H1 (cell line): ENCODE measurements around the gene ADK. TPM values are rescaled to one million over a fixed set of nuclear protein-coding genes. Genes with fewer than 3 reads are reported as not detected.

Source experiments
- CTCF ChIA-PET: fragments of 300-600 bp; sonication (Branson Sonifier 250); formaldehyde crosslinking; loops from one replicate; lab custom pipeline; 2021; ENCODE audit not compliant: partially characterized antibody; lab: Charles Lee
- POLR2A ChIA-PET: fragments of 300-600 bp; sonication (Branson Sonifier 250); formaldehyde crosslinking; loops from one replicate; lab custom pipeline; 2021; ENCODE audit warnings: inconsistent platforms; ENCODE audit not compliant: partially characterized antibody; lab: Charles Lee
- DNase-seq, 2 experiments: peaks; one replicate each; pipeline versions ENCODE4 v3.0.0 to v3.0.0-alpha.2; 2010 to 2022; ENCODE audit warnings: low spot score in 2 of 2, low read depth in 1 of 2, mixed read lengths in 1 of 2
- FAIRE-seq: peaks from 2 replicates; lab custom pipeline; 2011; peaks lifted over from hg19 to GRCh38; lab: Jason Lieb, UNC
- H2AFZ ChIP-seq: 2 replicates; pipeline ENCODE4 v1.8.1; 2012; ENCODE audit warnings: low read length, inconsistent platforms
- H2AK5ac ChIP-seq: 2 replicates; pipeline ENCODE4 v1.6.1; 2013; ENCODE audit warnings: low read depth, low read length
- H2BK120ac ChIP-seq: replicated peaks from 2 replicates; pipeline ENCODE3; 2013; ENCODE audit warnings: low read depth, low read length, inconsistent platforms
- H2BK12ac ChIP-seq: 2 replicates; pipeline ENCODE4 v1.6.1; 2013; ENCODE audit warnings: low read depth, low read length
- H2BK15ac ChIP-seq: 2 replicates; pipeline ENCODE4 v1.6.1; 2013; ENCODE audit warnings: low read length
- H2BK20ac ChIP-seq: 2 replicates; pipeline ENCODE4 v1.6.1; 2013; ENCODE audit warnings: low read length
- H2BK5ac ChIP-seq: 2 replicates; pipeline ENCODE4 v1.6.1; 2013; ENCODE audit warnings: low read depth, low read length
- H3K14ac ChIP-seq: 2 replicates; pipeline ENCODE4 v1.6.1; 2013; ENCODE audit warnings: inconsistent platforms; ENCODE audit not compliant: insufficient read length
- H3K18ac ChIP-seq: 2 replicates; pipeline ENCODE4 v1.6.1; 2013; ENCODE audit warnings: low read length; ENCODE audit errors: extremely low read depth
- H3K23ac ChIP-seq: 2 replicates; pipeline ENCODE4 v1.6.1; 2013; ENCODE audit warnings: inconsistent platforms; ENCODE audit not compliant: insufficient read length
- H3K23me2 ChIP-seq: 2 replicates; pipeline ENCODE4 v1.6.1; 2013; ENCODE audit warnings: low read depth, low read length
- H3K27ac ChIP-seq: 2 replicates; pipeline ENCODE4 v1.6.1; 2011; ENCODE audit warnings: low read depth, low read length, inconsistent platforms
- H3K27me3 ChIP-seq, 4 experiments: replicated peaks in 1 of 4; 1 replicate in 1 of 4; 2 replicates in 3 of 4; pipeline versions ENCODE4 v1.6.1 to v1.8.1; 2011 to 2013; ENCODE audit warnings: low read length in 3 of 4, mild to moderate bottlenecking in 3 of 4, inconsistent platforms in 2 of 4, mixed read lengths in 2 of 4, moderate library complexity in 1 of 4; ENCODE audit not compliant: control insufficient read depth in 3 of 4, insufficient read depth in 3 of 4; ENCODE audit errors: extremely low read depth in 1 of 4
- H3K36me3 ChIP-seq, 4 experiments: 2 replicates each; pipeline versions ENCODE4 v1.6.1 to v1.8.1; 2011 to 2013; ENCODE audit warnings: mild to moderate bottlenecking in 4 of 4, low read length in 3 of 4, moderate library complexity in 2 of 4, control low read depth in 1 of 4, inconsistent platforms in 1 of 4; ENCODE audit not compliant: insufficient read depth in 4 of 4, control insufficient read depth in 2 of 4
- H3K4ac ChIP-seq: replicated peaks from 2 replicates; pipeline ENCODE3; 2013; ENCODE audit warnings: low read length, low read depth, mixed read lengths, inconsistent platforms; ENCODE audit not compliant: insufficient read length
- H3K4me1 ChIP-seq, 4 experiments: replicated peaks in 1 of 4; 1 replicate in 1 of 4; 2 replicates in 3 of 4; pipeline versions ENCODE4 v1.6.1 to v1.8.1; 2011 to 2013; ENCODE audit warnings: low read length in 3 of 4, inconsistent platforms in 2 of 4, mixed read lengths in 1 of 4; ENCODE audit not compliant: insufficient read depth in 4 of 4, control insufficient read depth in 3 of 4
- H3K4me2 ChIP-seq, 2 experiments: 2 replicates each; pipeline versions ENCODE4 v1.6.1 to v1.8.1; 2011 to 2013; ENCODE audit warnings: low read depth in 2 of 2, low read length in 2 of 2, control low read depth in 1 of 2, inconsistent platforms in 1 of 2, mild to moderate bottlenecking in 1 of 2; ENCODE audit not compliant: insufficient read depth in 1 of 2
- H3K4me3 ChIP-seq, 4 experiments: fragments of 200-600, 300-600 bp in 1 of 4; sonication (generic), shearing (Covaris generic), sonication (Bioruptor Twin) in 1 of 4; 2 replicates each; pipeline versions ENCODE4 v1.5.1 to v1.8.1; 2011 to 2016; ENCODE audit warnings: low read length in 4 of 4, low read depth in 3 of 4, control low read depth in 2 of 4, inconsistent platforms in 2 of 4, mild to moderate bottlenecking in 2 of 4, mixed read lengths in 1 of 4, moderate library complexity in 1 of 4; ENCODE audit not compliant: insufficient read depth in 2 of 4; ENCODE audit errors: extremely low read depth in 1 of 4
- H3K56ac ChIP-seq: replicated peaks from 2 replicates; pipeline ENCODE3; 2013; ENCODE audit warnings: low read depth, mild to moderate bottlenecking, mixed read lengths, low read length, inconsistent platforms; ENCODE audit not compliant: insufficient read length
- H3K79me1 ChIP-seq: 2 replicates; pipeline ENCODE4 v1.6.1; 2013; ENCODE audit warnings: low read depth, low read length, control low read depth
- H3K79me2 ChIP-seq, 2 experiments: 2 replicates each; pipeline versions ENCODE4 v1.6.1 to v1.8.1; 2012 to 2013; ENCODE audit warnings: low read length in 2 of 2, mild to moderate bottlenecking in 2 of 2, inconsistent platforms in 1 of 2; ENCODE audit not compliant: insufficient read depth in 2 of 2, control insufficient read depth in 1 of 2
- H3K9ac ChIP-seq, 4 experiments: replicated peaks in 1 of 4; 1 replicate in 1 of 4; 2 replicates in 3 of 4; pipeline versions ENCODE4 v1.6.1 to v1.8.1; 2011 to 2013; ENCODE audit warnings: low read depth in 3 of 4, low read length in 3 of 4, control low read depth in 2 of 4, mild to moderate bottlenecking in 2 of 4, moderate library complexity in 2 of 4, inconsistent platforms in 1 of 4; ENCODE audit errors: extremely low read depth in 1 of 4
- H3K9me3 ChIP-seq, 2 experiments: 2 replicates each; pipeline versions ENCODE4 v1.6.1 to v1.8.1; 2012 to 2013; ENCODE audit warnings: mild to moderate bottlenecking in 2 of 2, moderate library complexity in 2 of 2, control low read depth in 1 of 2, inconsistent platforms in 1 of 2, low read depth in 1 of 2, low read length in 1 of 2, mixed read lengths in 1 of 2; ENCODE audit not compliant: insufficient read depth in 2 of 2
- H4K20me1 ChIP-seq, 2 experiments: replicated peaks in 1 of 2; 2 replicates each; pipeline versions ENCODE3 to v1.8.1; 2011 to 2013; ENCODE audit warnings: inconsistent platforms in 2 of 2, low read length in 2 of 2, mild to moderate bottlenecking in 1 of 2; ENCODE audit not compliant: insufficient read depth in 2 of 2, control insufficient read depth in 1 of 2
- H4K5ac ChIP-seq: 2 replicates; pipeline ENCODE4 v1.6.1; 2013; ENCODE audit warnings: low read length, low read depth, mixed read lengths, inconsistent platforms; ENCODE audit not compliant: insufficient read length
- H4K8ac ChIP-seq: 2 replicates; pipeline ENCODE4 v1.8.0; 2013; ENCODE audit warnings: mild to moderate bottlenecking, moderate library complexity, low read length, inconsistent platforms; ENCODE audit not compliant: insufficient read depth; ENCODE audit errors: extremely low read depth
- H4K91ac ChIP-seq: replicated peaks from 2 replicates; pipeline ENCODE3; 2013; ENCODE audit warnings: low read length, mixed read lengths, inconsistent platforms; ENCODE audit not compliant: insufficient read length
- ASH2L ChIP-seq: fragments of 200-600, 300-600 bp; sonication (generic); IDR thresholded peaks from one replicate; pipeline ENCODE4 v1.7.1; 2017; ENCODE audit warnings: low read length
- CBX5 ChIP-seq: fragments of 300-800, 300-1000 bp; sonication (generic); IDR thresholded peaks from 2 replicates; pipeline ENCODE4 v1.7.1; 2016; ENCODE audit warnings: antibody characterized with exemption, low read length, low read depth
- CHD1 ChIP-seq: IDR thresholded peaks from 2 replicates; pipeline ENCODE4 v1.6.1; 2012; ENCODE audit warnings: low read depth, low read length, improper control_type of control experiment
- CREB1 ChIP-seq: IDR thresholded peaks from 2 replicates; pipeline ENCODE4 v1.6.1; 2012; ENCODE audit warnings: inconsistent platforms
- EP300 ChIP-seq, 2 experiments: IDR thresholded peaks; 1 replicate in 1 of 2; 2 replicates in 1 of 2; pipeline ENCODE4 v1.6.1; 2011 to 2012; ENCODE audit warnings: low read depth in 2 of 2, low read length in 2 of 2, mild to moderate bottlenecking in 2 of 2, borderline replicate concordance in 1 of 2, inconsistent platforms in 1 of 2, moderate library complexity in 1 of 2
- GABPA ChIP-seq: IDR thresholded peaks from 2 replicates; pipeline ENCODE4 v1.6.1; 2011; ENCODE audit warnings: mild to moderate bottlenecking, low read length, moderate library complexity, borderline replicate concordance; ENCODE audit not compliant: insufficient read depth
- GTF2F1 ChIP-seq: IDR thresholded peaks from 2 replicates; pipeline ENCODE4 v1.6.1; 2012; ENCODE audit warnings: low read depth, low read length, improper control_type of control experiment, borderline replicate concordance
- HDAC6 ChIP-seq: IDR thresholded peaks from one replicate; pipeline ENCODE4 v1.7.1; 2012; ENCODE audit warnings: low read depth, mild to moderate bottlenecking, inconsistent platforms, low read length, moderate library complexity
- JUND ChIP-seq: IDR thresholded peaks from 2 replicates; pipeline ENCODE4 v1.6.1; 2011; ENCODE audit warnings: mild to moderate bottlenecking, improper control_type of control experiment, low read length
- KDM1A ChIP-seq: fragments of 200-600, 300-600 bp; sonication (generic); IDR thresholded peaks from 2 replicates; pipeline ENCODE4 v1.7.1; 2016; ENCODE audit warnings: mild to moderate bottlenecking, low read length, borderline replicate concordance
- RAD21 ChIP-seq, 2 experiments: IDR thresholded peaks in 1 of 2; conservative IDR thresholded peaks in 1 of 2; 2 replicates each; pipeline ENCODE4 v1.6.1; 2011; ENCODE audit warnings: low read depth in 2 of 2, low read length in 2 of 2, improper control_type of control experiment in 1 of 2, inconsistent platforms in 1 of 2, mild to moderate bottlenecking in 1 of 2, moderate library complexity in 1 of 2
- RBBP5 ChIP-seq: IDR thresholded peaks from 2 replicates; pipeline ENCODE4 v1.7.1; 2012; ENCODE audit warnings: low read depth, mild to moderate bottlenecking, inconsistent platforms, low read length, moderate library complexity, borderline replicate concordance
- SRF ChIP-seq: IDR thresholded peaks from 2 replicates; pipeline ENCODE4 v1.6.1; 2011; ENCODE audit warnings: mild to moderate bottlenecking, low read depth, low read length, moderate library complexity
- SUZ12 ChIP-seq: fragments of 200-600 bp; sonication (generic); IDR thresholded peaks from 2 replicates; pipeline ENCODE4 v1.6.1; 2012; ENCODE audit warnings: mild to moderate bottlenecking, inconsistent platforms, low read length, moderate library complexity, mixed read lengths
- polyA plus RNA-seq, 7 experiments: library from polyadenylated mRNA; depleted of rRNA in 3 of 7; stranded (reverse) in 5 of 7; unstranded in 2 of 7; fragments of >200 nt in 5 of 7; fragments of 200-250 nt in 2 of 7; gene quantifications; 1 replicate in 5 of 7; 2 replicates in 1 of 7; 4 replicates in 1 of 7; pipeline versions ENCODE4 v1.2.1 to v1.2.3, GENCODE V29; 2011 to 2013; ENCODE audit warnings: missing spikeins in 2 of 7, mixed read lengths in 2 of 7
- total RNA-seq: library from RNA; stranded (reverse); fragmentation: NEBNext Ultra II Directional; extraction: Animal tissue kit (Norgen Biotek cat#: 25700); gene quantifications from 2 replicates; pipeline ENCODE4 v1.2.1, GENCODE V29; 2021

ADK gene
- total and polyA plus RNA-seq, 2 of the 8 experiments (the other 6 are each of a cell fraction or from before 2014, with no cell fraction given) = 12.3 to 42.4 TPM

- Histone ChIP-seq H3K4ac (no peak overlapping the region), H3K36me3 (no peaks in the 10 kb centered on the region), H2BK120ac (no peak overlapping the region), H3K9ac (no peak overlapping the region), H4K20me1 (peaks cover 0 to 1% of the 10 kb centered on the region in 2 experiments), H3K4me1 (no peaks in the 10 kb centered on the region), H3K27me3 (peaks cover 0 to 1% (median 0%) of the 10 kb centered on the region in 4 experiments; a peak in 1 of 7 replicates), H2BK5ac (no peak overlapping the region), H3K4me2 (no peak overlapping the region), H3K79me2 (no peaks in the 10 kb centered on the region; a peak in 1 of 4 replicates), H3K56ac (no peak overlapping the region), H2BK15ac (no peak overlapping the region), H3K79me1 (no peaks in the 10 kb centered on the region), H3K14ac (no peak overlapping the region), H3K27ac (no peak overlapping the region), H3K18ac (no peak overlapping the region), H2BK12ac (no peak overlapping the region), H3K4me3 (no peak overlapping the region), H3K23ac (no peak overlapping the region), H2BK20ac (no peak overlapping the region), H4K8ac (no peak overlapping the region), H4K91ac (no peak overlapping the region), H2AK5ac (no peak overlapping the region), H2AFZ (no peak overlapping the region), H3K23me2 (no peaks in the 10 kb centered on the region), H3K9me3 (peaks cover 4 to 5% of the 10 kb centered on the region in 2 experiments; a peak in 2 of 4 replicates), H4K5ac (no peak overlapping the region)
- FAIRE-seq (no peak), DNase-seq (no peak)
- ChIA-PET CTCF (interaction anchor here (1.2 kb wide), 1 partner anchor 10 kb away, joined by 4 read pairs; no protein-coding TSS in a partner anchor), POLR2A (no interaction called here)
- TF ChIP-seq CBX5 = no peak
- TF ChIP-seq CREB1 = no peak
- no peak for TF ChIP-seq EP300 (IDR thresholded peaks at IDR 0.05; ENCODE audit: borderline replicate concordance in 1 of 2, low read depth in 2 of 2, low read length in 2 of 2)
- no peak for TF ChIP-seq KDM1A
- no peak for TF ChIP-seq SUZ12
- no peak for TF ChIP-seq GABPA
- TF ChIP-seq RBBP5 = no peak
- TF ChIP-seq SRF = no peak
- no peak for TF ChIP-seq JUND
- TF ChIP-seq HDAC6 = no peak
- TF ChIP-seq CHD1 = no peak
- TF ChIP-seq RAD21 (IDR thresholded peaks at IDR 0.05 in 1 of 2, conservative IDR thresholded peaks at IDR 0.05 in 1 of 2; ENCODE audit: low read depth in 2 of 2, low read length in 2 of 2) = no peak
- no peak for TF ChIP-seq GTF2F1
- no peak for TF ChIP-seq ASH2L
Observed at GRCh38 chr10:74332398-74332797, 181.4 kb downstream of the ADK start.
